Endothelial cell of umbilical vein (primary cell): ENCODE results near the gene PTCH2. TPM values are rescaled to one million over a fixed set of nuclear protein-coding genes. Genes with fewer than 3 reads are reported as not detected.
A peak's percentile ranks its signal among the peaks of the same experiment; 100 is the strongest.

ENCODE experiments used
- BruUV-seq: library from RNA; stranded (reverse); fragments of 400-500 nt; replicated peaks from 2 replicates; lab custom pipeline; 2021; lab: Mats Ljungman, UMichigan
- CTCF ChIA-PET: fragments of 300-600, 350-600 bp; sonication (Branson Sonifier 250); formaldehyde crosslinking; loops from one replicate; lab custom pipeline; 2021; ENCODE audit warnings: antibody characterized with exemption, inconsistent platforms; lab: Charles Lee
- POLR2A ChIA-PET: fragments of 300-600, 350-600 bp; sonication (Branson Sonifier 250); formaldehyde crosslinking; loops from one replicate; lab custom pipeline; 2021; ENCODE audit warnings: antibody characterized with exemption, inconsistent platforms; lab: Charles Lee
- DNase-seq: peaks from one replicate; pipeline ENCODE4 v3.0.0-alpha.2; 2011; ENCODE audit warnings: low read depth, low spot score
- FAIRE-seq: peaks from 2 replicates; lab custom pipeline; 2011; peaks lifted over from hg19 to GRCh38; lab: Jason Lieb, UNC
- H2AFZ ChIP-seq: 2 replicates; pipeline ENCODE4 v1.6.0; 2012; ENCODE audit warnings: low read depth, low read length, control low read depth, inconsistent platforms
- H3K27ac ChIP-seq: 2 replicates; pipeline ENCODE4 v1.5.1; 2011; ENCODE audit warnings: low read depth, mild to moderate bottlenecking, control low read depth, low read length, moderate library complexity; ENCODE audit not compliant: insufficient read depth
- H3K27me3 ChIP-seq, 2 experiments: 2 replicates each; pipeline versions ENCODE4 v1.6.0 to v1.6.1; 2011; ENCODE audit warnings: low read length in 2 of 2, mixed read lengths in 1 of 2; ENCODE audit not compliant: control insufficient read depth in 2 of 2, insufficient read depth in 2 of 2
- H3K36me3 ChIP-seq, 2 experiments: 2 replicates in 1 of 2; 3 replicates in 1 of 2; pipeline ENCODE4 v1.5.1; 2011; ENCODE audit warnings: low read length in 2 of 2, mild to moderate bottlenecking in 1 of 2, moderate library complexity in 1 of 2; ENCODE audit not compliant: control insufficient read depth in 2 of 2, insufficient read depth in 2 of 2; ENCODE audit errors: extremely low read depth in 1 of 2
- H3K4me1 ChIP-seq: 3 replicates; pipeline ENCODE4 v1.5.1; 2011; ENCODE audit warnings: mild to moderate bottlenecking, low read length; ENCODE audit not compliant: control insufficient read depth, insufficient read depth; ENCODE audit errors: extremely low read depth
- H3K4me2 ChIP-seq: 2 replicates; pipeline ENCODE4 v1.6.1; 2011; ENCODE audit warnings: low read length, control low read depth, mixed read lengths; ENCODE audit not compliant: insufficient read depth
- H3K4me3 ChIP-seq, 3 experiments: fragments of 200-600 bp in 1 of 3; sonication (generic), shearing (Covaris generic) in 1 of 3; replicated peaks in 1 of 3; 2 replicates each; pipeline ENCODE4 v1.5.1; 2011 to 2016; ENCODE audit warnings: control low read depth in 3 of 3, low read length in 3 of 3, mild to moderate bottlenecking in 2 of 3, inconsistent platforms in 1 of 3, low read depth in 1 of 3, moderate library complexity in 1 of 3; ENCODE audit not compliant: insufficient read depth in 1 of 3
- H3K79me2 ChIP-seq: 2 replicates; pipeline ENCODE4 v1.6.0; 2012; ENCODE audit warnings: low read length, inconsistent platforms; ENCODE audit not compliant: control insufficient read depth, insufficient read depth
- H3K9ac ChIP-seq: replicated peaks from 2 replicates; pipeline ENCODE3; 2011; ENCODE audit warnings: low read length, control low read depth; ENCODE audit not compliant: insufficient read depth; ENCODE audit errors: extremely low read depth
- H3K9me1 ChIP-seq: replicated peaks from 3 replicates; pipeline ENCODE4 v1.6.0; 2011; ENCODE audit warnings: mild to moderate bottlenecking, low read length; ENCODE audit not compliant: control insufficient read depth, insufficient read depth; ENCODE audit errors: extremely low read depth
- H3K9me3 ChIP-seq: replicated peaks from 2 replicates; pipeline ENCODE4 v1.5.1; 2012; ENCODE audit warnings: low read length, inconsistent platforms; ENCODE audit not compliant: control insufficient read depth, insufficient read depth
- H4K20me1 ChIP-seq: replicated peaks from 2 replicates; pipeline ENCODE3; 2011; ENCODE audit warnings: mild to moderate bottlenecking, low read length; ENCODE audit not compliant: control insufficient read depth, insufficient read depth; ENCODE audit errors: extremely low read depth
- CTCF ChIP-seq, 2 donors: IDR thresholded peaks; 1 replicate in 1 of 2; 2 replicates in 1 of 2; pipeline ENCODE4 v1.5.1; 2011; ENCODE audit warnings: low read length in 2 of 2, mild to moderate bottlenecking in 2 of 2, moderate library complexity in 2 of 2, control low read depth in 1 of 2, inconsistent platforms in 1 of 2, low read depth in 1 of 2; ENCODE audit not compliant: insufficient read depth in 1 of 2; ENCODE audit errors: extremely low read depth in 1 of 2
- EZH2 ChIP-seq: IDR thresholded peaks from 2 replicates; pipeline ENCODE4 v1.6.1; 2012; ENCODE audit warnings: borderline replicate concordance, low read depth, mild to moderate bottlenecking, moderate library complexity, low read length, inconsistent platforms; ENCODE audit not compliant: severe bottlenecking
- FOS ChIP-seq: IDR thresholded peaks from 2 replicates; pipeline ENCODE4 v1.6.1; 2011; ENCODE audit warnings: mild to moderate bottlenecking, low read length, moderate library complexity, borderline replicate concordance; ENCODE audit not compliant: insufficient read depth
- GATA2 ChIP-seq: IDR thresholded peaks from 2 replicates; pipeline ENCODE4 v1.7.0; 2011; ENCODE audit warnings: low read depth, mild to moderate bottlenecking, moderate library complexity, mixed read lengths, low read length; ENCODE audit not compliant: insufficient read length, insufficient read depth
- JUN ChIP-seq: IDR thresholded peaks from 2 replicates; pipeline ENCODE4 v1.6.1; 2011; ENCODE audit warnings: borderline replicate concordance, low read depth; ENCODE audit not compliant: insufficient read length, insufficient read depth
- MAX ChIP-seq: IDR thresholded peaks from 2 replicates; pipeline ENCODE4 v1.6.1; 2011; ENCODE audit not compliant: insufficient read depth, insufficient read length
- MYC ChIP-seq: IDR thresholded peaks from one replicate; pipeline ENCODE4 v1.6.1; 2011; ENCODE audit warnings: mild to moderate bottlenecking, low read depth, low read length
- POLR2A ChIP-seq: IDR thresholded peaks from 2 replicates; pipeline ENCODE4 v1.6.1; 2012; ENCODE audit warnings: low read depth, mild to moderate bottlenecking, control low read depth, low read length
- POLR2AphosphoS5 ChIP-seq: IDR thresholded peaks from 2 replicates; pipeline ENCODE4 v1.6.1; 2012; ENCODE audit warnings: low read depth, mild to moderate bottlenecking, control low read depth, low read length, moderate library complexity; ENCODE audit not compliant: insufficient read depth
- dilution Hi-C: fragments of 300-500 bp; cut with MboI; formaldehyde crosslinking; loops from one replicate; pipeline ENCODE4 v1.15.0; 2019; ENCODE audit warnings: low sequenced_read_pairs; ENCODE audit not compliant: extremely low pct_ligation_motif_present
- intact Hi-C: fragments of 100-400 bp; cut with micrococcal nuclease; formaldehyde crosslinking; loops from one replicate; pipeline ENCODE4 v1.10.0; 2022
- polyA plus RNA-seq, 4 experiments: library from polyadenylated mRNA; depleted of rRNA in 3 of 4; stranded (reverse) in 3 of 4; unstranded in 1 of 4; fragments of >200 nt; gene quantifications; 2 replicates each; pipeline versions ENCODE4 v1.2.1 to v1.2.3, GENCODE V29; 2011 to 2012; ENCODE audit warnings: missing spikeins in 1 of 4
- total RNA-seq: library from RNA; stranded (reverse); gene quantifications from 2 replicates; pipeline ENCODE4 v1.2.3, GENCODE V29; 2021

The PTCH2 gene
- total and polyA plus RNA-seq, 2 donors (not counting 3 experiments of a cell fraction or from before 2014, with no cell fraction given): 1.8 TPM

GRCh38 chr1:44801491-44802305, 41.4 kb downstream of the PTCH2 start:
- Histone ChIP-seq H3K4me2 (peak overlapping the region; percentile 92), H3K79me2 (peaks cover 46% of the 10 kb centered on the region), H3K27ac (no peak overlapping the region), H3K36me3 (peaks cover 4 to 30% of the 10 kb centered on the region in 2 experiments), H3K4me3 (peak overlapping the region; percentile 3 to 69 (median 41)), H3K9me1 (no peaks in the 10 kb centered on the region), H4K20me1 (no peaks in the 10 kb centered on the region), H3K4me1 (peaks cover 32% of the 10 kb centered on the region), H2AFZ (no peak overlapping the region), H3K9me3 (no peaks in the 10 kb centered on the region), H3K9ac (peak overlapping the region; percentile 47), H3K27me3 (no peaks in the 10 kb centered on the region)
- FAIRE-seq (no peak), DNase-seq (peak; percentile 39)
- BruUV-seq: no TSS peak
- CTCF ChIA-PET: interaction anchor here (1.0 to 3.5 kb wide), 5 partner anchors 8 to 26 kb away, joined by 3 to 57 read pairs (median 12); partner anchors contain the start of genes BTBD19 and RPS8
- TF ChIP-seq POLR2AphosphoS5 (no peak), POLR2A (peak; percentile 29)
- dilution Hi-C loops (no loop called here), intact Hi-C loops (loop anchor here (1.0 to 10.0 kb wide), 3 partner anchors 18 to 883 kb away; partner anchors contain the start of genes GPBP1L1, RPS8 and TMEM69)
- POLR2A ChIA-PET: interaction anchor here (2.0 to 3.5 kb wide), 4 partner anchors 8 to 27 kb away, joined by 15 to 75 read pairs (median 33); partner anchors contain the start of genes BTBD19 and RPS8

- CTCF ChIA-PET: interaction anchor here (0.7 to 3.5 kb wide), 23 partner anchors 9 to 690 kb away, joined by 3 to 57 read pairs (median 5); partner anchors contain the start of genes BEST4, BTBD19, EIF2B3 and HECTD3
- peak; percentile 91 for FAIRE-seq
- TSS peak; percentile 86 for BruUV-seq
Observed at GRCh38 chr1:44799770-44800584, 43.1 kb downstream of the PTCH2 start, which contains the start of gene PLK3. TSS of gene PLK3 (plus strand) at chr1:44800377. CDS start at chr1:44800464, 87 bp downstream.

More at GRCh38 chr1:44799770-44800584, 43.1 kb downstream of the PTCH2 start, which contains the start of gene PLK3:
- Histone ChIP-seq H3K9me1 (no peaks in the 10 kb centered on the region), H3K27ac (peak within 1 kb of the TSS; percentile 87), H3K9me3 (no peaks in the 10 kb centered on the region), H3K79me2 (peaks cover 41% of the 10 kb centered on the region), H2AFZ (peak within 1 kb of the TSS; percentile 72), H4K20me1 (no peaks in the 10 kb centered on the region), H3K36me3 (peaks cover 4 to 20% of the 10 kb centered on the region in 2 experiments), H3K9ac (peak within 1 kb of the TSS; percentile 85), H3K4me2 (peak within 1 kb of the TSS; percentile 60), H3K4me3 (peak within 1 kb of the TSS; percentile 68 to 75 (median 69)), H3K27me3 (no peaks in the 10 kb centered on the region), H3K4me1 (peaks cover 22% of the 10 kb centered on the region)
- dilution Hi-C loops (no loop called here), intact Hi-C loops (loop anchor here (2.0 to 10.0 kb wide), 3 partner anchors 25 to 885 kb away; partner anchors contain the start of genes GPBP1L1, RPS8 and TMEM69)
- POLR2A ChIA-PET: interaction anchor here (0.5 to 3.5 kb wide), 18 partner anchors 9 to 722 kb away, joined by 3 to 75 read pairs (median 6); partner anchors contain the start of genes BEST4, BTBD19, HECTD3 and PRDX1
- TF ChIP-seq GATA2: no peak
- no peak for TF ChIP-seq JUN
- peak; percentile 100 for TF ChIP-seq POLR2AphosphoS5
- TF ChIP-seq EZH2: no peak
- TF ChIP-seq FOS: peak; percentile 22
- peak; percentile 86 for TF ChIP-seq MYC
- TF ChIP-seq MAX: peak; percentile 85
- TF ChIP-seq POLR2A: peak; percentile 100
- TF ChIP-seq CTCF (IDR thresholded peaks at IDR 0.05; ENCODE audit: extremely low read depth in 1 of 2, insufficient read depth in 1 of 2, low read depth in 1 of 2, low read length in 2 of 2): peak; percentile 93 to 96
- peak; percentile 98 for DNase-seq
